Right ventricle myocardium superior (tissue), 1 donor: ENCODE measurements around the gene DIS3L. TPM values are rescaled to one million over a fixed set of nuclear protein-coding genes. Genes with fewer than 3 reads are reported as not detected.
"Not testable (repeated sequence)": the region's sequence is repeated elsewhere in the genome, so short reads cannot be mapped to it uniquely, and the experiment has no call there.

ENCODE experiments used
- ATAC-seq: fragments of 200-7000 bp; cut with Tn5 transposase; one replicate; pipeline ENCODE4 v1.9.1; 2020; ENCODE audit warnings: mild to moderate bottlenecking; ENCODE audit not compliant: poor library complexity
- DNase-seq: peaks from one replicate; pipeline ENCODE4 v3.0.0-alpha.2; 2020
- intact Hi-C: fragments of 100-400 bp; cut with DNase I; formaldehyde crosslinking; loops from one replicate; pipeline ENCODE4 v1.11.2; 2022
- total RNA-seq: library from RNA; stranded (reverse); fragmentation: NEBNext Ultra II Directional; extraction: Animal tissue kit (Norgen Biotek cat#: 25700); gene quantifications from one replicate; pipeline ENCODE4 v1.2.1, GENCODE V29; 2021
- donor health status: DM: no; HTN: yes; CAD: no; lungs with severe emphysema.

The DIS3L gene
- total RNA-seq, 1 donor from 2014 or later, result 40.1 TPM

GRCh38 chr15:66362776-66363175, 69.4 kb downstream of the DIS3L start:
- intact Hi-C loops, result no loop called here
- ATAC-seq (no peak), DNase-seq (no peak)

- DNase-seq (no peak), ATAC-seq (no peak)
- intact Hi-C loops, result no loop called here
Observed at GRCh38 chr15:66364944-66365528, 71.7 kb downstream of the DIS3L start.

- peak; percentile 65 for ATAC-seq
- intact Hi-C loops, result no loop called here
- DNase-seq, result no peak
Observed at GRCh38 chr15:66369773-66370651, 76.6 kb downstream of the DIS3L start.

GRCh38 chr15:66374179-66374578, 80.8 kb downstream of the DIS3L start:
- ATAC-seq (no peak), DNase-seq (no peak)
- intact Hi-C loops, result no loop called here

- ATAC-seq (no peak), DNase-seq (no peak)
- intact Hi-C loops, result no loop called here
Observed at GRCh38 chr15:66378814-66379430, 85.6 kb downstream of the DIS3L start.

GRCh38 chr15:66381376-66381775, 88.0 kb downstream of the DIS3L start:
- ATAC-seq, intact Hi-C loops, DNase-seq: not testable (repeated sequence)

Other genes with a start within 250 kb of the DIS3L start
- not detected for gene MEGF11, start 39.8 kb upstream of the DIS3L start, total RNA-seq
- gene TIPIN, start 63.1 kb downstream of the DIS3L start, total RNA-seq, result 3.2 TPM
- 36.9 TPM for gene MAP2K1, start 93.3 kb downstream of the DIS3L start, total RNA-seq
- 39.6 TPM for gene SNAPC5, start 204.2 kb downstream of the DIS3L start, total RNA-seq
- 1,324 TPM for gene RPL4, start 211.3 kb downstream of the DIS3L start, total RNA-seq
- 2.5 TPM for gene ZWILCH, start 211.8 kb downstream of the DIS3L start, total RNA-seq